ENCODE results near the gene FFAR1. TPM values are rescaled to one million over a fixed set of nuclear protein-coding genes. Genes with fewer than 3 reads are reported as not detected.

The FFAR1 gene
- total and polyA plus RNA-seq, 2 donors (not counting 3 experiments of a cell fraction or from before 2014, with no cell fraction given), result not detected

DNA sequence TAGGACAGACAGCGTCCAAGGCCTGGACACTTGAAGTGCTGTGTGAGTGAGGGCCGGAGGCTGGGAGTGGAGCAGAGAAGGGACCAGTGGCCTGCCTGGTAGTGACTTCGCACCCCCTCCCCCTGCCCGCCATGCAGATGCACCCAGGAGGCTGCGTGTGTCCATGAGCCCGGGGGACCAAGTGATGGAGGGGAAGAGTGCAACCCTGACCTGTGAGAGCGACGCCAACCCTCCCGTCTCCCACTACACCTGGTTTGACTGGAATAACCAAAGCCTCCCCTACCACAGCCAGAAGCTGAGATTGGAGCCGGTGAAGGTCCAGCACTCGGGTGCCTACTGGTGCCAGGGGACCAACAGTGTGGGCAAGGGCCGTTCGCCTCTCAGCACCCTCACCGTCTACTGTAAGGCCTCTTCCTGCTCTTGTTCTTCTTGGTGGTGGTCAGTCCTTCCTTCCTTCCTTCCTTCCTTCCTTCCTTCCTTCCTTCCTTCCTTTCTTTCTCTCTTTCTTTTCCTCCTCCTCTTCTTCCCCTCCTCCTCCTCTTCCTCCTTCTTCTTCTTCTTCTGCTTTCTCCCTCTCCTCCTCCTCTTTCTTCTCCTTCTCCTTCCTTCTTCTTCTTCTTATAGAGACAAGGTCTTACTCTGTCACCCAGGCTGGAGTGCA is 6.0 kb upstream of the FFAR1 start:
- H4K20me1 ChIP-seq (replicated peaks; ENCODE audit: control insufficient read depth, extremely low read depth, insufficient read depth, low read length), result no peaks in the 10 kb centered on the region
- no peaks in the 10 kb centered on the region for H3K36me3 ChIP-seq (ENCODE audit: control insufficient read depth in 2 of 2, extremely low read depth in 1 of 2, insufficient read depth in 2 of 2, low read length in 2 of 2)
- TF ChIP-seq, protein P1, sequence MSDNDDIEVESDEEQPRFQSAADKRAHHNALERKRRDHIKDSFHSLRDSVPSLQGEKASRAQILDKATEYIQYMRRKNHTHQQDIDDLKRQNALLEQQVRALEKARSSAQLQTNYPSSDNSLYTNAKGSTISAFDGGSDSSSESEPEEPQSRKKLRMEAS (IDR thresholded peaks at IDR 0.05; ENCODE audit: insufficient read depth, insufficient read length), result no peak
- TF ChIP-seq POLR2A (IDR thresholded peaks at IDR 0.05; ENCODE audit: low read depth, low read length) (no peak), GATA2 (IDR thresholded peaks at IDR 0.05; ENCODE audit: insufficient read depth, insufficient read length, low read depth, low read length) (no peak), CTCF (IDR thresholded peaks at IDR 0.05; ENCODE audit: extremely low read depth in 1 of 2, insufficient read depth in 1 of 2, low read depth in 1 of 2, low read length in 2 of 2) (no peak), FOS (IDR thresholded peaks at IDR 0.05; ENCODE audit: borderline replicate concordance, insufficient read depth, low read length) (no peak)
- H3K9me1 ChIP-seq (replicated peaks; ENCODE audit: control insufficient read depth, extremely low read depth, insufficient read depth, low read length), result no peaks in the 10 kb centered on the region
- no peaks in the 10 kb centered on the region for H3K4me1 ChIP-seq (ENCODE audit: control insufficient read depth, extremely low read depth, insufficient read depth, low read length)
- no peaks in the 10 kb centered on the region for H3K27me3 ChIP-seq (ENCODE audit: control insufficient read depth in 2 of 2, insufficient read depth in 2 of 2, low read length in 2 of 2)
- FAIRE-seq (no peak), DNase-seq (ENCODE audit: low read depth, low spot score) (no peak)
- no peak overlapping the region for H3K9ac ChIP-seq (replicated peaks; ENCODE audit: extremely low read depth, insufficient read depth, low read length)
- no peak overlapping the region for H2AFZ ChIP-seq (ENCODE audit: low read depth, low read length)
- ChIA-PET CTCF (interaction anchor here (1.9 kb wide), 1 partner anchor 11 kb away, joined by 9 read pairs; no protein-coding TSS in a partner anchor), POLR2A (no interaction called here)
- H3K4me2 ChIP-seq (ENCODE audit: insufficient read depth, low read length), result no peak overlapping the region
- intact Hi-C loops (cut with micrococcal nuclease) (no loop called here), dilution Hi-C loops (cut with MboI; ENCODE audit: extremely low pct_ligation_motif_present, low sequenced_read_pairs) (no loop called here)
- H3K4me3 ChIP-seq (replicated peaks in 1 of 3; ENCODE audit: insufficient read depth in 1 of 3, low read depth in 1 of 3, low read length in 3 of 3), result no peak overlapping the region
- no peaks in the 10 kb centered on the region for H3K79me2 ChIP-seq (ENCODE audit: control insufficient read depth, insufficient read depth, low read length)
- H3K9me3 ChIP-seq (replicated peaks; ENCODE audit: control insufficient read depth, insufficient read depth, low read length), result no peaks in the 10 kb centered on the region
- no peak overlapping the region for H3K27ac ChIP-seq (ENCODE audit: insufficient read depth, low read depth, low read length)
- BruUV-seq (replicated peaks), result no TSS peak
